ENCODE data around the gene ARHGEF7. TPM values are rescaled to one million over a fixed set of nuclear protein-coding genes. Genes with fewer than 3 reads are reported as not detected.
A peak's percentile ranks its signal among the peaks of the same experiment; 100 is the strongest.

ARHGEF7 gene
- total and polyA plus RNA-seq, 2 experiments from 2014 or later: 23.6 to 58.9 TPM

DNA sequence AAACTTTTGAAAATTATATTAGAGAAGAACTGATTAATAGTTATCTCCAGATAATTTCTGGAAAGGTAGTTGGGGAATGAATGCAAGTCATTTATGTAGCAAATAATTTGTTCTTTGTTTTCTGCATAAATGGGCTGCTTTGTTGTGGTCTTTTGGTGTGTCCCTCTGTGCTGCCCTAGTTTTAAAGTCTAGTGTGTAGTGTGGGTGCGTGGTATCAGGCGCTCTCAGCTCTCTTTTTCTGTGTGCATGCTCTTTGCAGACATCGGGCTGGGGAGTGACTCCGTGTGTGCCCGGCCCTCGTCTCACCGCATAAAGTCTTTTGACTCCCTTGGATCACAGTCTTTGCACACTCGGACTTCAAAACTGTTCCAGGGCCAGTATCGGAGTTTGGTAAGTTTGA is 94.5 kb downstream of the ARHGEF7 start:
- ATAC-seq: no peak
- H3K36me3 Mint-ChIP-seq (ENCODE audit: low read depth): peaks cover 11% of the 10 kb centered on the region; the same call in 2 of the 3 replicates
- no peak for DNase-seq (ENCODE audit: low spot score)
- peaks cover 78% of the 10 kb centered on the region for H3K4me1 Mint-ChIP-seq
- H3K9me3 Mint-ChIP-seq: no peaks in the 10 kb centered on the region; the same call in 2 of the 3 replicates
- H3K27me3 ChIP-seq (ENCODE audit: insufficient read depth): no peaks in the 10 kb centered on the region
- no peak overlapping the region for H3K4me3 ChIP-seq
- peaks cover 56% of the 10 kb centered on the region for H3K4me1 ChIP-seq (ENCODE audit: insufficient read depth)
- H3K79me2 ChIP-seq (replicated peaks; ENCODE audit: insufficient read depth): peaks cover 94% of the 10 kb centered on the region
- no peak overlapping the region for H3K4me2 ChIP-seq
- H3K27ac ChIP-seq (ENCODE audit: low read depth): no peak overlapping the region
- no peak overlapping the region for H3K4me3 Mint-ChIP-seq
- H3K27me3 Mint-ChIP-seq (ENCODE audit: insufficient read depth, low read depth, poor library complexity): peaks cover 6% of the 10 kb centered on the region
- TF ChIP-seq, protein P1, sequence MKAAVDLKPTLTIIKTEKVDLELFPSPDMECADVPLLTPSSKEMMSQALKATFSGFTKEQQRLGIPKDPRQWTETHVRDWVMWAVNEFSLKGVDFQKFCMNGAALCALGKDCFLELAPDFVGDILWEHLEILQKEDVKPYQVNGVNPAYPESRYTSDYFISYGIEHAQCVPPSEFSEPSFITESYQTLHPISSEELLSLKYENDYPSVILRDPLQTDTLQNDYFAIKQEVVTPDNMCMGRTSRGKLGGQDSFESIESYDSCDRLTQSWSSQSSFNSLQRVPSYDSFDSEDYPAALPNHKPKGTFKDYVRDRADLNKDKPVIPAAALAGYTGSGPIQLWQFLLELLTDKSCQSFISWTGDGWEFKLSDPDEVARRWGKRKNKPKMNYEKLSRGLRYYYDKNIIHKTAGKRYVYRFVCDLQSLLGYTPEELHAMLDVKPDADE (IDR thresholded peaks at IDR 0.05): no peak
- no peak for TF ChIP-seq POLR2AphosphoS5 (IDR thresholded peaks at IDR 0.05; ENCODE audit: low read depth)
- H3K36me3 ChIP-seq (ENCODE audit: insufficient read depth): no peaks in the 10 kb centered on the region
- no peak overlapping the region for H2AFZ ChIP-seq
- no peaks in the 10 kb centered on the region; the same call in none of the 2 replicates for H4K20me1 ChIP-seq (replicated peaks; ENCODE audit: insufficient read depth)
- no peaks in the 10 kb centered on the region for H3F3A ChIP-seq (replicated peaks; ENCODE audit: low read depth)
- H3K27ac Mint-ChIP-seq: 0 out of 2 replicates have a peak overlapping the region, but pooled peaks have one; percentile 27
- no peaks in the 10 kb centered on the region for H3K9me2 ChIP-seq (ENCODE audit: insufficient read depth)

GRCh38 chr13:111210091-111210490 is 95.0 kb downstream of the ARHGEF7 start:
- H3K36me3 Mint-ChIP-seq (ENCODE audit: low read depth): peaks cover 11% of the 10 kb centered on the region; the same call in 2 of the 3 replicates
- peaks cover 78% of the 10 kb centered on the region for H3K4me1 Mint-ChIP-seq
- no peaks in the 10 kb centered on the region; the same call in 2 of the 3 replicates for H3K9me3 Mint-ChIP-seq
- H3K4me3 Mint-ChIP-seq: no peak overlapping the region; the same call in 2 of the 3 replicates
- H4K20me1 ChIP-seq (replicated peaks; ENCODE audit: insufficient read depth): no peaks in the 10 kb centered on the region; the same call in none of the 2 replicates
- DNase-seq (ENCODE audit: low spot score) (no peak), ATAC-seq (no peak)
- peak overlapping the region; percentile 81 for H3K27ac ChIP-seq (ENCODE audit: low read depth)
- no peaks in the 10 kb centered on the region for H3K9me2 ChIP-seq (ENCODE audit: insufficient read depth)
- H3K4me3 ChIP-seq: no peak overlapping the region
- H3K27me3 ChIP-seq (ENCODE audit: insufficient read depth): no peaks in the 10 kb centered on the region
- H3K27me3 Mint-ChIP-seq (ENCODE audit: insufficient read depth, low read depth, poor library complexity): peaks cover 7% of the 10 kb centered on the region
- H3K4me1 ChIP-seq (ENCODE audit: insufficient read depth): peaks cover 57% of the 10 kb centered on the region
- H3K79me2 ChIP-seq (replicated peaks; ENCODE audit: insufficient read depth): peaks cover 95% of the 10 kb centered on the region
- H3F3A ChIP-seq (replicated peaks; ENCODE audit: low read depth): no peaks in the 10 kb centered on the region
- no peak overlapping the region for H2AFZ ChIP-seq
- no peaks in the 10 kb centered on the region for H3K36me3 ChIP-seq (ENCODE audit: insufficient read depth)
- peak overlapping the region; percentile 51 for H3K27ac Mint-ChIP-seq
- 0 out of 2 replicates have a peak overlapping the region, but pooled peaks have one; percentile 5 for H3K4me2 ChIP-seq
- TF ChIP-seq, protein P2, sequence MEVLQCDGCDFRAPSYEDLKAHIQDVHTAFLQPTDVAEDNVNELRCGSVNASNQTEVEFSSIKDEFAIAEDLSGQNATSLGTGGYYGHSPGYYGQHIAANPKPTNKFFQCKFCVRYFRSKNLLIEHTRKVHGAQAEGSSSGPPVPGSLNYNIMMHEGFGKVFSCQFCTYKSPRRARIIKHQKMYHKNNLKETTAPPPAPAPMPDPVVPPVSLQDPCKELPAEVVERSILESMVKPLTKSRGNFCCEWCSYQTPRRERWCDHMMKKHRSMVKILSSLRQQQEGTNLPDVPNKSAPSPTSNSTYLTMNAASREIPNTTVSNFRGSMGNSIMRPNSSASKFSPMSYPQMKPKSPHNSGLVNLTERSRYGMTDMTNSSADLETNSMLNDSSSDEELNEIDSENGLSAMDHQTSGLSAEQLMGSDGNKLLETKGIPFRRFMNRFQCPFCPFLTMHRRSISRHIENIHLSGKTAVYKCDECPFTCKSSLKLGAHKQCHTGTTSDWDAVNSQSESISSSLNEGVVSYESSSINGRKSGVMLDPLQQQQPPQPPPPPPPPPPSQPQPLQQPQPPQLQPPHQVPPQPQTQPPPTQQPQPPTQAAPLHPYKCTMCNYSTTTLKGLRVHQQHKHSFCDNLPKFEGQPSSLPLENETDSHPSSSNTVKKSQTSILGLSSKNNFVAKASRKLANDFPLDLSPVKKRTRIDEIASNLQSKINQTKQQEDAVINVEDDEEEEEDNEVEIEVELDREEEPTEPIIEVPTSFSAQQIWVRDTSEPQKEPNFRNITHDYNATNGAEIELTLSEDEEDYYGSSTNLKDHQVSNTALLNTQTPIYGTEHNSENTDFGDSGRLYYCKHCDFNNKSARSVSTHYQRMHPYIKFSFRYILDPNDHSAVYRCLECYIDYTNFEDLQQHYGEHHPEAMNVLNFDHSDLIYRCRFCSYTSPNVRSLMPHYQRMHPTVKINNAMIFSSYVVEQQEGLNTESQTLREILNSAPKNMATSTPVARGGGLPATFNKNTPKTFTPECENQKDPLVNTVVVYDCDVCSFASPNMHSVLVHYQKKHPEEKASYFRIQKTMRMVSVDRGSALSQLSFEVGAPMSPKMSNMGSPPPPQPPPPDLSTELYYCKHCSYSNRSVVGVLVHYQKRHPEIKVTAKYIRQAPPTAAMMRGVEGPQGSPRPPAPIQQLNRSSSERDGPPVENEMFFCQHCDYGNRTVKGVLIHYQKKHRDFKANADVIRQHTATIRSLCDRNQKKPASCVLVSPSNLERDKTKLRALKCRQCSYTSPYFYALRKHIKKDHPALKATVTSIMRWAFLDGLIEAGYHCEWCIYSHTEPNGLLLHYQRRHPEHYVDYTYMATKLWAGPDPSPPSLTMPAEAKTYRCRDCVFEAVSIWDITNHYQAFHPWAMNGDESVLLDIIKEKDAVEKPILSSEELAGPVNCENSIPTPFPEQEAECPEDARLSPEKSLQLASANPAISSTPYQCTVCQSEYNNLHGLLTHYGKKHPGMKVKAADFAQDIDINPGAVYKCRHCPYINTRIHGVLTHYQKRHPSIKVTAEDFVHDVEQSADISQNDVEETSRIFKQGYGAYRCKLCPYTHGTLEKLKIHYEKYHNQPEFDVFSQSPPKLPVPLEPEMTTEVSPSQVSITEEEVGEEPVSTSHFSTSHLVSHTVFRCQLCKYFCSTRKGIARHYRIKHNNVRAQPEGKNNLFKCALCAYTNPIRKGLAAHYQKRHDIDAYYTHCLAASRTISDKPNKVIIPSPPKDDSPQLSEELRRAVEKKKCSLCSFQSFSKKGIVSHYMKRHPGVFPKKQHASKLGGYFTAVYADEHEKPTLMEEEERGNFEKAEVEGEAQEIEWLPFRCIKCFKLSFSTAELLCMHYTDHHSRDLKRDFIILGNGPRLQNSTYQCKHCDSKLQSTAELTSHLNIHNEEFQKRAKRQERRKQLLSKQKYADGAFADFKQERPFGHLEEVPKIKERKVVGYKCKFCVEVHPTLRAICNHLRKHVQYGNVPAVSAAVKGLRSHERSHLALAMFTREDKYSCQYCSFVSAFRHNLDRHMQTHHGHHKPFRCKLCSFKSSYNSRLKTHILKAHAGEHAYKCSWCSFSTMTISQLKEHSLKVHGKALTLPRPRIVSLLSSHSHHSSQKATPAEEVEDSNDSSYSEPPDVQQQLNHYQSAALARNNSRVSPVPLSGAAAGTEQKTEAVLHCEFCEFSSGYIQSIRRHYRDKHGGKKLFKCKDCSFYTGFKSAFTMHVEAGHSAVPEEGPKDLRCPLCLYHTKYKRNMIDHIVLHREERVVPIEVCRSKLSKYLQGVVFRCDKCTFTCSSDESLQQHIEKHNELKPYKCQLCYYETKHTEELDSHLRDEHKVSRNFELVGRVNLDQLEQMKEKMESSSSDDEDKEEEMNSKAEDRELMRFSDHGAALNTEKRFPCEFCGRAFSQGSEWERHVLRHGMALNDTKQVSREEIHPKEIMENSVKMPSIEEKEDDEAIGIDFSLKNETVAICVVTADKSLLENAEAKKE (CRISPR knock-in tag; IDR thresholded peaks at IDR 0.05): no peak
- TF ChIP-seq CREB1 (CRISPR knock-in tag; IDR thresholded peaks at IDR 0.05; ENCODE audit: low read depth) (no peak), POLR2AphosphoS5 (IDR thresholded peaks at IDR 0.05; ENCODE audit: low read depth) (no peak), CTCF (conservative IDR thresholded peaks at IDR 0.05; ENCODE audit: low read depth in 2 of 2) (no peak), STAT1 (IDR thresholded peaks at IDR 0.05; ENCODE audit: unreplicated experiment) (no peak), ZNF331 (CRISPR knock-in tag; IDR thresholded peaks at IDR 0.05; ENCODE audit: low read depth) (no peak), EZH2phosphoT487 (IDR thresholded peaks at IDR 0.05; ENCODE audit: unreplicated experiment) (no peak)
- TF ChIP-seq, protein P3, sequence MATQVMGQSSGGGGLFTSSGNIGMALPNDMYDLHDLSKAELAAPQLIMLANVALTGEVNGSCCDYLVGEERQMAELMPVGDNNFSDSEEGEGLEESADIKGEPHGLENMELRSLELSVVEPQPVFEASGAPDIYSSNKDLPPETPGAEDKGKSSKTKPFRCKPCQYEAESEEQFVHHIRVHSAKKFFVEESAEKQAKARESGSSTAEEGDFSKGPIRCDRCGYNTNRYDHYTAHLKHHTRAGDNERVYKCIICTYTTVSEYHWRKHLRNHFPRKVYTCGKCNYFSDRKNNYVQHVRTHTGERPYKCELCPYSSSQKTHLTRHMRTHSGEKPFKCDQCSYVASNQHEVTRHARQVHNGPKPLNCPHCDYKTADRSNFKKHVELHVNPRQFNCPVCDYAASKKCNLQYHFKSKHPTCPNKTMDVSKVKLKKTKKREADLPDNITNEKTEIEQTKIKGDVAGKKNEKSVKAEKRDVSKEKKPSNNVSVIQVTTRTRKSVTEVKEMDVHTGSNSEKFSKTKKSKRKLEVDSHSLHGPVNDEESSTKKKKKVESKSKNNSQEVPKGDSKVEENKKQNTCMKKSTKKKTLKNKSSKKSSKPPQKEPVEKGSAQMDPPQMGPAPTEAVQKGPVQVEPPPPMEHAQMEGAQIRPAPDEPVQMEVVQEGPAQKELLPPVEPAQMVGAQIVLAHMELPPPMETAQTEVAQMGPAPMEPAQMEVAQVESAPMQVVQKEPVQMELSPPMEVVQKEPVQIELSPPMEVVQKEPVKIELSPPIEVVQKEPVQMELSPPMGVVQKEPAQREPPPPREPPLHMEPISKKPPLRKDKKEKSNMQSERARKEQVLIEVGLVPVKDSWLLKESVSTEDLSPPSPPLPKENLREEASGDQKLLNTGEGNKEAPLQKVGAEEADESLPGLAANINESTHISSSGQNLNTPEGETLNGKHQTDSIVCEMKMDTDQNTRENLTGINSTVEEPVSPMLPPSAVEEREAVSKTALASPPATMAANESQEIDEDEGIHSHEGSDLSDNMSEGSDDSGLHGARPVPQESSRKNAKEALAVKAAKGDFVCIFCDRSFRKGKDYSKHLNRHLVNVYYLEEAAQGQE (IDR thresholded peaks at IDR 0.05; ENCODE audit: unreplicated experiment): no peak

Data from GM23338 (cell line).